NCI-H526 treated with DMSO at 0.1 percent for 48 hours (cell line): Measurements from ENCODE around the gene HSD11B1L.

Experiments used
- DNase-seq: peaks from one replicate; lab custom pipeline; 2025; lab: John Stamatoyannopoulos, UW

HSD11B1L gene, protein sequence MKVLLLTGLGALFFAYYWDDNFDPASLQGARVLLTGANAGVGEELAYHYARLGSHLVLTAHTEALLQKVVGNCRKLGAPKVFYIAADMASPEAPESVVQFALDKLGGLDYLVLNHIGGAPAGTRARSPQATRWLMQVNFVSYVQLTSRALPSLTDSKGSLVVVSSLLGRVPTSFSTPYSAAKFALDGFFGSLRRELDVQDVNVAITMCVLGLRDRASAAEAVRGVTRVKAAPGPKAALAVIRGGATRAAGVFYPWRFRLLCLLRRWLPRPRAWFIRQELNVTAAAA

DNA sequence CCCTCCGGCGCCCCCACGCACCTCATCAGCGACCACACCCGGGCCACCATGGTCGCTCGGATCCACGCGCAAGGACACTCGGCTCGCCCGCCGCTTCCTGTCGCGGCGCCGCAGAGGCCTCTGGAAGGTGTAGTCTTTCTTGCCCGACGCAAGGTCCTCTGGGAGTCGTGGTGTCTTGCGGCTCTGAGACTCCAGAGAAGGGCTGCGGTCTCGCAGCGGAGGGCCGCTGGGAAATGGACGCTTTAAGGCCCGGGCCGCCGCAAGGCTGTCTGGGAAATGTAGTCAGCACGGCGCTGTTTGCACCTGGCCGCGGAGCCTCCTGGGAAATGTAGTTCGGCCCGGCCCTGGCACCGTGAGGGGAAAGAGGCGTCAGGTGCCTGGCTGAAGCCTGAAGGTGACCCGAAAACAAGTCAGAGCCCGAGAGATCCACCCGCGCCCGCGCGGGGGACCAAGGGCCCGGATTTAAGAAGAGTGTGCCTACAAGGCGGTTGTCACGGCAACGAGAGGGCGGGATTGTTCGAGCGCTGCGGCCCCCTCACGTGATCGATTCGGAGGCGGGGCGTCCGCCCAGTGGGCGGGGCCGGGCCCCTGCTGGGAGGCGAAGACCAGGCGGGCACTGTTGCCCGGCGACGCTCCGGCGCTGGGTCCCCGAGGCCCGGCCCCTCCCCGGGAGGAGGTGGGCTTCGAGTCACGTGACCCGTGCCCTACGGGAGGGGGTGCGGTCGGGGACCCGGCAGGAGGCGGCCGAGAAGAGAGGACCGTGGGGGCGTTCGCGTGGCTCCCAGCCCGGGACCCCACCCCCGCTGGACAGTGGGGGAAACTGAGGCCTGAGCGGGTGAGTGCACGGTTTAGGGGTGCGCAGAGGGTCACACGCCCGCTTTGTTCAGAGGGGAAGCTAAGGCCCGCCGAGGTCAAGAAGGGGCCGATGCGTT is at the start of gene HSD11B1L, which contains the start of gene MICOS13:
Gene HSD11B1L (plus strand): TSS at position 591 of the 932 bp plus-strand sequence. CDS start 3,806 bp downstream, outside the sequence.
Gene MICOS13 (minus strand): TSS at position 80 of the 932 bp plus-strand sequence. CDS start 30 bp downstream, at position 50.
- DNase-seq: peak; percentile 92

DNA sequence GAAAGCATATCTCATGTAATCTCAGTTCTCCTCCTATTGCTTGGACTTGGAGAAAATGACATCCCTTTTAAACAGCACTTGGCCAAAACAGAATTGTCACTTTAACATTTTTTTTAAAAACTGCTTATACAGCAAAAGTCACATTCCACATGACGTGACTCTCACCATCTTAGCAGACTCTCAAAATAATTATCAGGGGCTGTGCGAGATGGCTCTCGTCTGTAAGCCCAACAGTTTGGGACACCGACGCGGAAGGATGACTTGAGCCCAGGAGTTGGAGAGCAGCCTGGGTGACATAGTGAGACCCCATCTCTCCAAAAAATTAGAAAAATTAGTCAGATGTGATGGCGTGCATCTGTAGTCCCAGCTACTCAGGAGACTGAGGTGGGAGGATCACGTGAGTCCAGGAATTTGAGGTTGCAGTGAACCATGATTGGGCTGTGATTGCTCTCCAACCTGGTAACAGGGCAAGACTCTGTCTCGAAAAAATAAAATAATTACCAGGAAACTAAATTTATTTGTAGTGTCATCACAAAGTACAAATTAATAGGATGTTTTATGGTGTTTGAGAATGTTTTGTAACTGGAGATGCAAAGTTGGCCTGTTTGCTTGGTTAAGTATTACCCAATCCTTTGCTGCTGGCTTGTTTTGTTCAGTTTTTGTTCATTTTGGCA is 49.1 kb upstream of the HSD11B1L start:
- no peak for DNase-seq

DNA sequence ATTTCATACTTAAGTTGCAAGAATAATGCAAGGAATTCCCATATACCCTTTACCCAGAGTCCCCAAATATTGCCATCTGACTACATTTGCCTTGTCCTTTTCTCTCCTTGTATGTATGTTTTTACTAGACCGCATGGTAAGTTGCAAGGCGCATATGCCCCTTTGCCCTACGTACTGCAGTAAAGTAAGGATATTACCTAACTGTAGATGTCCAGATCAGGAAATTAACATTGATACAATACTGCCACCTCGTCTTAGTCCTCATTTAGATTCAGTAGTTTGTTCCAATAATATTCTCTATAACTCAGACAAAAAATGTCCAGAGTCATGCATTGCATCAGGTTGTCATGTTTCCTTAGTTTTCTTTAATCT is 48.6 kb upstream of the HSD11B1L start:
- DNase-seq: no peak

DNA sequence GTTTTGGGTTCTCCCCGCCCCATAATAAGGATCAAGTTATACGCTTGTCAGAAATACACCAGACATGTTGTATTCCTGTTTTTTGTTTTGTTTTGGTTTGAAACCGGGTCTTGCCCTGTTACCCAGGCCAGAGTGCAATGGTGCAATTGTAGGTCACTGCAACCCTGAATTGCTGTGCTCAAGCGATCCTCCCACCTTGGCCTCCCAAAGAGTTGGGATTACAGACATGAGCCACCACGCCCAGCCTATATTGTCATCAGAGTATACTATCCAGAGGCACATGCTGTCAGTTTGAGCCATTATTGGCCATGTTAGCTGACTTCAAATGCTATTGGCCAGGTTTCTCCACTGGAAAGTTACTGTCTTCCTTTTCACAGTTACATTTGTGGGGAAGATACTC is 48.2 kb upstream of the HSD11B1L start:
- DNase-seq: no peak

DNA sequence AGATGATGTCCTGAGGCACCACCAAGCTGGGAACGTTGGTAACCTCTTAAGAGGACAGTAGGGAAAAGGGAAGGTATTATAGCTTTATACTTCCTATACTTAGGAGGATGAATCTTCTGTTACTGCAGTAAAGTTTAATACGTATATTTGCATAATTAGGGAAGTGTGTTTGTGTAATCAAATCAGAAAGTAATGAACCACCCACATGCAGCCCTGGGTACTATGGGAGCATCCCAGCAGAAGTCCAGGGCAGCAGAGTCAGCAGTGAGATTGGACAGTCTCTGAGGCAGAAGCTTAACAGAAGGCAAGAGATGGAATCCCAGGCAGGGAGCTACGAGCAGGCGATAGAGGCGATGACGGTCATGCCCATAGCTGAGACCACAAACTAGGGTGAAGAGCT is 45.4 kb upstream of the HSD11B1L start:
- peak; percentile 85 for DNase-seq

DNA sequence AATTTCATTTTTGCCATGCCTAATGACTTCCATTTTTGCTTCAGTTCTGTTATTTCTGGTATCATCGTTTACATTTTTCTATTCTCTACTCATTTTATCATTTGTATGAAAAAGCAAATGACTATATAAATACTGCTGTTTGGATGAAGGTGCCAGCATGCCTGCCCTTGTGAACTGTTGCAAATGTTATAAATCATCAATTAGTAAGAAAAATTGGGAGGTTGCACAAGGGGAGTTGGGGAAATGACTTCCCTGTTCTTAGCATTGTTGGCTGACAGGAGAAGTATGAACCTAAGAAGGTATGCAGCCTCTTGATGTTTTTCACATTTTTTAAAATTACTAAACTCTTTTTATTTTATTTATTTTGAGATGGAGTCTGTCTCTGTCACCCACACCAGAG is 42.9 kb upstream of the HSD11B1L start:
- no peak for DNase-seq

DNA sequence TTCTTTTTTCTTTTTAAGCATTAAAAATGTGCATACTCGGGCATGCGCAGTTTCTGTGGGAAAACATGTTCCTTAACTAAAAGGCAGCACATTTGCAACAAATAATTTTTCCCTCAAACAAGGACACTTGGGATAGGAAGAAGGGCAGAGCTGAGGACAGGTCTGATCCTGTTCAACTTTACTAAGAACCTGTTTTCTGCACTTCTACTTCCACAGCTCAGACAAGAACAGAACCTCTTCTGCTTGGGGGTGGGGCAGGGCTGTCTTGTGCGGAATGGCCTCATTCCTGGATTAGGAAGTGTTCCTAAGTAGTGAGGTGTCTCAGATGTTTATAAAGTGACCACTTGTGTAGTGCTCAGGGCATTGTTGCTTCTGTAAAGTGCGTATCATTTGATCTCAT is 39.7 kb upstream of the HSD11B1L start:
- DNase-seq: no peak

DNA sequence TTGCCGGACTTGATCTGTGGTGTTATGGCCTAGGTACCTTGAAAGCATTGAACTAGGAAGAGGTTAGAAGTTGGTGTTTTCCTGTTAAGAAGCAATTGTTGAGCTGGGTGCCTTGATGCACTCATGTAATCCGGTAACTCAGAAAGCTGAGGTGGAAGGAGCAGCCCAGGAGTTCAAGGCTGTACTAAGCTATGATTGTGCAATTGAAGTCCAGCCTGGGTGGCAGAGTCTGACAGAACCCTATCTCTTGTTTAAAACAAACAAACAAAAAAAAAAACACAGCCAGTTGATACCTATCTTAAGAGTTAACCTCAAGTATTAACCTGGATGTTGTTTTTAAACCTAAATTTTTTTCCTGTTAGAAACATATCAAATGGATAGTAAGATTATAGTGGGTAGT is 38.6 kb upstream of the HSD11B1L start:
- no peak for DNase-seq

DNA sequence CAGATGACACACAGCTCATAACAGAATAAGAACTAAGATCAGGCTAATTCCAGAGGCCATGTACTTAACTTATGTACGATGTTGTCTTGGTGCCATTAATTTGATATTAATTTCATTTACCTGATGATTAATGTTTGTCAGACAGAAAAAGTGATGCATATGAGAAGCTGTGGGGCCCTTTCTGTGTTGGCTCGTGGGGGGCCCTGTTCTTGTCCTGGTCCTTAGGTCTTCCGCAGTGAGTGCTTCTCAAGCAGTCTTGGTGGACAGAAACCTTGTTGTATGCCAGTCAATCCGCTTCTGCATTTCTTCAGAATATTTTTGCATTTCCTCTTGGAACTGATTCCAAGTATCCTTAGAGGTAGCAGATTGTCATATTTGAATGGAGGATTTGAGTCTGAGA is 37.8 kb upstream of the HSD11B1L start:
- DNase-seq: no peak

DNA sequence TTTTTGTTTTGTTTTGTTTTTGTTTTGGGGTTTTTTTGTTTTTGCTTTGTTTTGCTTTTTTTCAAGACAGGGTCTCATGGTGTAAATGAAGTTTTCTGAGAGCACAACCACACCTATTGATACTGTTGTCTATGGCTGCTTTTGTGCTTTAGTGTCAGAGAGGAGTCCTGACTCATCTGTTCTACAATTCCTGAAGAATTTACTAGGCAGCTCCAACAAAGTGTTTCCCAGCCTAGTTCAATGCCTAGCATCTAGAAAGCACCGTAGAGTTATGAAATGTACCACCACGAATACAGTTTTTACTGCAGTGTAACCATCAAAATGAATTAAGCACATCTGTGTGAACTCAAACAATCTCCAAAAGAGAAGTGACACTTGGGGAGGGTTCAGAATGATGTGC is 36.8 kb upstream of the HSD11B1L start:
- no peak for DNase-seq

DNA sequence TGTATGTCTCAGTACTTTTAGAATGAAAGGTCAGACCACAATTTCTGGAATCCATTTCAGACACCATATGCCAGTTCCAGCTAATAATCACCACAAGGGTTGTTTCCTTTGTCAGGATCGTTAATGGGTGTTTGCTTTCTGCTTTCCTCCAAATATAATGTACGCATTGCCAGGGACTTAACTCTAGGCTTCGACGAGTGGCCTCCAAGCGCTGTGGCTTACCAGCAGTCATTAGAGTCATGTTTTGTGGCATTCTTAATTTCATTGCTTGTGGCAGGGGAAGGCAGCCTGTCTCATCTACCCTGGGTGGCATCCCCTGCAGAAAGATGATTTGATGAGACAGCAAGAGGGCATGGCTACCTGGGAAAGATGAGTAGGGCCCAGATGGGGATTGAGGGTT is 35.4 kb upstream of the HSD11B1L start:
- DNase-seq: no peak

DNA sequence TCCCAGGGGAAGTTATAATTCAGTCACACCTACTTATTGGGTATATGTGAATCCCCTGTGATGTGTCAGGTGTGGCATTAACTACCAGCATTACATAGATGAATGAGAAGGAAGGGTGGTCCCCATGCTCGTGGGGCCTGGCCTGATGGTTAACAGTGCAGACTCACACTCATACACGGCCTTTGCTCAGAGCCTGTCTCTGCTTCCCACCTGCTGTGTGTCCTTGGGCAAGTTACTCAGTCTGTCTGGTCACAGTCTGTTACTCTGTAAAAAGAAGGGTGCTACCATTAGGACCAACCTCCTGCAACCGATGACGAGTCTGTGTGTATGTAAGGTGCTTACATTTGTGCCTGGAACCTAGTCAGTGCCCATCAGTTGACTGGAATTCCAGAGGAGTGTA is 34.1 kb upstream of the HSD11B1L start:
- DNase-seq: no peak

DNA sequence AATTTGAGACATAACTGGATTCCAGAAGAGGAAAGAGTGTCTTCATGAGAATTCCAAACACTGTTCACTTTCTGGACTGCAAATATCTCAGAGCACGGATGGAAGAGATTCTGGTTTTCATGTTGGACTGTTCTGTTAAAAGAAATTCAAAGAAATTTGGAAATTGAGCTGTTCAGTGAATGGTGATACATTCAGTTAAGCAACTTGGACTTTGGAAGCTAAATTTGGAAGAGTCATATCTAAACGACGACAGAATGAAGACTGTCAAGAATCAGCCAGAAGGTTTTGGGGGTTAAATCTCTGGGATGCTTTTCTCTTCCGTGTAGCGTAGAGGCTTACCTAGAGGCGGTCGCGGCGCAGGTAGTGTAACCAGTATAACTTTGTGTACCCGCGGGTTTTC is 32.4 kb upstream of the HSD11B1L start:
- DNase-seq: no peak

DNA sequence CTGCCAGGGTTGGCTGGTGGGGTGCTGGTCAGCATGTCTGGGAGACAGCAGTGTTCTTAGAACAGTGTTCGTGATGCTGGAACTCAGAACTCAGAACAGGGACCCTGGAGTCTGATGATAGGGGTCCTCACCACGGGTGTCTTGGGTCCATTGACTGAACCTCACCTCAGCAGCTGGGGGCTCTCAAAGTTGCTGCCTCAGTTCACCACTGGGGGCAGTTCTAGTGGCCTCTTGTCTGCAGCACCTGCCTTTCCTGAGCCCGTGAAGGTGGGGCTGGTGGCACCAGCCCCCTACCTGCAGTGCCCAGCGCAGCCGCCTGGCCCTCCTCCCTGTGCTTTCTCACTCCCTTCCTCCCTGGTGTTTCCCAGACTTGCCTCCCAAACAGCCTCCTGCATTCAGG is 29.5 kb upstream of the HSD11B1L start:
- no peak for DNase-seq

DNA sequence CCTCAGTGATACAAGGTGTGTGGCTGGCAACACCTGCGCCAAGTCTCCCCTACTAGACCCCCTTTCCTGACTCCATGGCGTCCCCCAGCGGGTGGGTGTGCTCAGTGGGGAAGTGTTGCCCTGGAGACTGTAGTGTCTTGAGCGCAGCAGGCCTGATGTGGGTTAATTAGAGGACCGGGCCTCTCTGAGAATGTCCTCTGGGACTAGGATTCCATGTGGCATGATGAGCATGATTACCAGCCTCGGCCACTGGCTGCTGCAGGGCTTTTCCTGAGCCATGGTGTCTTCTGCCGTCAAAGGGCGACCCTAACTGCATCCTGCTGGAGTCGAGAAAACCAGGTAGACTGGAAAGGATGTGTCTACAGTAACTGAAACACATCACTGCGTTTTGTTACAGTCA is 28.6 kb upstream of the HSD11B1L start:
- DNase-seq: no peak

DNA sequence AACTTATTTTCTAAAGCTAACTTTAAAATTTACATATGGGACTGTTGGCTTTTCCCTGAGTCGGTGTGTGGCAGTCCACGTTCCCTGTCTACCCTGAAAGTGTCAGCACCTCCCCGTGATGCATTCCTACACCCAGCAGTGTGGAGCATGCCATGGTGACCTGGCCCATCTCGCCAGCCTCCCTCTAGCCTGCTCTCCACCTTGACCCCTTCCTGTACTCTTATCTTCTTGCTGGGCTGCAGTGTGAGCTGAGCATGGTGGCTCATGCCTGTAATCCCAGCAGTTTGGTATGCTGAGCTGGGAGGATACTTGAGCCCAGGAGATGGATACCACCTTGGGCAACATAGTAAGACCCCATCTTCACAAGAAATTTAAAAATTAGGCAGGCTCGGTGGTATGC is 25.9 kb upstream of the HSD11B1L start:
- DNase-seq: no peak

DNA sequence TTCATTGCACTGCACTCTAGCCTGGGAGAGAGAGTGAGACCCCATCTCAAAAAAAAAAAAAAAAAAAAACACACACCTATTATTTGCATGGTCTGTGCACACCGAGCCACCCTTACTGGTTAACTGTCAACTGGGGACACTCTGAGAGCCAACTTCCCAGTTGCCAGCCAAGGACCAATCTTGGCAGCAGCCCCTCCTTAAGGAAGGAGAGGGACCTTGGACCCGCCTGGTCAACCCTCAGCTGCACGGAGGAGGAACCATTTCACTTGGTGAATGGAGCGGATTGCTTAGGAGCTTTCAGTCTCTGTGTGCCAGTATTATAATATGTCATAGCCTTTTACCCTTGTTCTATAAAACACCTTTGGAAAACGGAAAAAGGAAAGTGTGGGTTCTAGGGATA is 25.4 kb upstream of the HSD11B1L start:
- no peak for DNase-seq

DNA sequence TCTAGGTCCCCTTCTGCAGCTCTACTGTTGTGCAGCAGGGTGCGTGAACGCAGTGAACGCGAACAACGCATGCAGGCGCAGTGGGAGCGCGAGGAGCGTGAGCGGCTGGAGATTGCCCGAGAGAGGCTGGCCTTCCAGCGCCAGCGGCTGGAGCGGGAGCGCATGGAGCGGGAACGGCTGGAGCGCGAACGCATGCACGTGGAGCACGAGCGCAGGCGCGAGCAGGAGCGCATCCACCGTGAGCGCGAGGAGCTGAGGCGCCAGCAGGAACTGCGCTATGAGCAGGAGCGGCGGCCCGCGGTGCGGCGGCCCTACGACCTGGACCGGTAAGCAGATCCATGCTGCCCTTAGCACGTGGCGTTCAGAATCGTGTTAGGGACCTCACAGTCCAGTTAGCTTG is 19.3 kb upstream of the HSD11B1L start:
- DNase-seq: no peak

DNA sequence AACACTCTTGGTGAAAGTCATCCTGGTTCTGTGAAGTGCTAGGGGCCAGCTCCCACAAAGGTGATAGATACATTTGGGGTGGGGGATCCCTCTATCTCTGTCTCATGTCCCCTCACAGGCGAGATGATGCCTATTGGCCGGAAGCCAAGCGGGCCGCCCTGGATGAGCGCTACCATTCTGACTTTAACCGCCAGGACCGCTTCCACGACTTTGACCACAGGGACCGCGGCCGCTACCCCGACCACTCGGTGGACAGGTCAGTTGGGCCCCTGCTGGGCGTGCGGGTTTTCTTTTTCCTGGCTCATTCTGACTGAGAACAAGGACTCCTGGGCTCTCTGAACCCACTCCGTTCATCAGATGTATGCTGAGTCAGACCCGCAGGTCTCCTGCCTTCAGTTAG is 16.9 kb upstream of the HSD11B1L start:
- no peak for DNase-seq

DNA sequence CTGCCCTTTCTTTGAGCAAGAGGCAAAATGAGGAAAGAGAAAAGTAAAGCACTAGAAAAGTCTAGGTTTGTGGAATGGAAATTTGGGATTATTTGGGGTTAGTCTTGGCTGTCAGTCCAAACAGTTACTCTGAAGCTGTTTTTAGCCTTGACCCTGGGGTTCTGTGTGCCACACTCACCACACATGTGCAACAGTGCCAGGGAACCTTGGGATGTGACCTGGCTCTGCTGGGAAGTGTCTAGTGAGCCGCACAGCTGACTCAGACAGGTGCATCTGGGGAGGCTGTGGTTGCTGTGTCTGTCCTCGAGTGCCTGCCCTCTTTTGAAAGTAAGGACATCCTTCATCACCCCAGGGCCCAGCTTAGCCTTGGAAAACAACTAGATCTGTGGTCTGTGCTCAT is 16.3 kb upstream of the HSD11B1L start:
- DNase-seq: no peak

DNA sequence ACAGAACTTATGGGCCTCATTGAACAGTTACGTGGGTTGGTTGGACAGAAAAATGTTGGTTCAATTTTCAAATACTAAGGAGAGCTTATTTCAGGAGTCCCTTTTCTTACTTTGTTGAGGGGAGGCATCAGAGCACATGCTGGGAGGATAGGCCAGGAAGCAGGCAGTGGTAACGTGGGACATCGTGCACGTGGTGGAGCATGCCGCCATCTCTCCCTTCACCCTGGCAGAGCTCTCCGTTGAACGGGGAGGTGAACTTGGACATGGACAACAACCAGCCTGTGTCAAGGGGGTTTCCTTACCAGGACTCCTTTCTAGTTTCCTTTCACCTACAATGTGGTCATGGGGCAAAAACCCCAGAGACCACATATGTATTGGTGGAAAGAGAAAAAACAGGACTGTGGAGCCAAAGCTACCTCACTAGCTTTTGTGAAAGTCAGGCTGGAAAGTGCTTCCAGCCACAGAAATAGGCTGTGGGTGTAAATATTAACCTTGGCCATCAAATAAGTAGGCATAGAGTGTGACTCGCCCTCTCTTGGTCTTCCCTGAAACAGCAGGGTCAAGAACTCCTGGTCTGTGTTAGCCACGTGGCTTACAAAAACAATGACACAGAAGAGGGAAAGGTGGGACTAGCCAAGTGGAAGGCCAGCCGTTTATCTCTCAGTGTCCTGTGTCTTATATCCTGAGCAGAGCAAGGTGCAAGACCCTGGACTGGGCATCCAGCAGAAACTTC is 14.9 kb upstream of the HSD11B1L start:
- no peak for DNase-seq
